GM23338 (cell line): ENCODE measurements around the gene SH3TC1.

ENCODE experiments used
- CTCF ChIP-seq, 2 experiments: fragments of 200-600 bp in 1 of 2; sonication (generic) in 1 of 2; conservative IDR thresholded peaks; 2 replicates each; pipeline versions ENCODE4 v1.5.1 to v1.6.1; 2016 to 2017; ENCODE audit warnings: antibody characterized with exemption in 2 of 2, low read depth in 2 of 2, mild to moderate bottlenecking in 2 of 2, moderate library complexity in 1 of 2
- EZH2 ChIP-seq: fragments of 200-600 bp; sonication (generic); IDR thresholded peaks from one replicate; pipeline ENCODE4 v1.8.0; 2017; ENCODE audit warnings: antibody characterized with exemption, mild to moderate bottlenecking, low read depth; ENCODE audit not compliant: unreplicated experiment
- REST ChIP-seq: IDR thresholded peaks from one replicate; pipeline ENCODE4 v1.6.1; 2018; ENCODE audit warnings: antibody characterized with exemption; ENCODE audit not compliant: unreplicated experiment

- TF ChIP-seq CTCF (conservative IDR thresholded peaks at IDR 0.05; ENCODE audit: low read depth in 2 of 2), result no peak
- TF ChIP-seq REST, result no peak
- no peak for TF ChIP-seq EZH2
Measured at GRCh38 chr4:8265171-8265929, 66.3 kb downstream of the SH3TC1 start.
